Liver (tissue), 3 donors: Measurements from ENCODE around the gene DHRS4.

Experiments
- ATF3 ChIP-seq: IDR thresholded peaks from 2 replicates; pipeline ENCODE4 v1.6.1; 2016; ENCODE audit warnings: antibody characterized with exemption
- EGR1 ChIP-seq, 2 donors: IDR thresholded peaks; 2 replicates each; pipeline ENCODE4 v1.6.1; 2016 to 2018; ENCODE audit warnings: antibody characterized with exemption in 2 of 2, low read depth in 2 of 2
- FOXA1 ChIP-seq: IDR thresholded peaks from 2 replicates; pipeline ENCODE4 v1.6.1; 2016; ENCODE audit warnings: antibody characterized with exemption
- JUND ChIP-seq, 2 donors: IDR thresholded peaks; 2 replicates each; pipeline ENCODE4 v1.6.1; 2016; ENCODE audit warnings: antibody characterized with exemption in 2 of 2
- RAD21 ChIP-seq, 2 donors: IDR thresholded peaks; 2 replicates each; pipeline ENCODE4 v1.6.1; 2016; ENCODE audit warnings: antibody characterized with exemption in 2 of 2, mild to moderate bottlenecking in 2 of 2
- SP1 ChIP-seq: IDR thresholded peaks from 2 replicates; pipeline ENCODE4 v1.6.1; 2018; ENCODE audit warnings: antibody characterized with exemption, mild to moderate bottlenecking
- TAF1 ChIP-seq: conservative IDR thresholded peaks from 2 replicates; pipeline ENCODE4 v1.6.1; 2016; ENCODE audit warnings: antibody characterized with exemption, mild to moderate bottlenecking
- TF ChIP-seq, protein P1 (sequence below): fragments of 150-350 bp; IDR thresholded peaks from 2 replicates; pipeline ENCODE4 v1.5.1; 2017; ENCODE audit warnings: improper control_type of control experiment, low read depth, low read length; ENCODE audit not compliant: missing input control
- TF ChIP-seq, protein P2 (sequence below): IDR thresholded peaks from 2 replicates; pipeline ENCODE4 v1.6.1; 2016; ENCODE audit warnings: antibody characterized with exemption, mild to moderate bottlenecking
- TF ChIP-seq, protein P3 (sequence below): IDR thresholded peaks from 2 replicates; pipeline ENCODE4 v1.6.1; 2016; ENCODE audit warnings: antibody characterized with exemption
- donor health status: healthy.
- donor health status: healthy.

DNA sequence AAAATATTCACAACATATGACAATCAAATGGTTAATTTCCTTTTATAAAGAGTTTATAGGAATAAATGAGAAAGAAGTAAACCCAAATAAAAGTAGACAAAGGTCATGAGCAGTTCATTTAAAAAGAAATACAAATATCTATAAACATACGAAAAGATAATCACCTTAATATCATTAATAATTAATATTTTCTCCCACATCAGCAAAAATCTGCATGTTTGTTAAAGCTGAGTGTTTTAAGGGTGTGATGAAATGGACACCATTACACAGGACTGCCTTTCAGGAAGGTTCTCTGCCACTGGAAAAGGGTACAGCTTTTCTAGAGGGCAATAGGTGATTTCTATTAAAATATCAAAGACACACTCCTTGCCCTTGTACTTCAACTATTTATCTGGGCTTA lies 14.7 kb upstream of the DHRS4 start:
- TF ChIP-seq, protein P1, sequence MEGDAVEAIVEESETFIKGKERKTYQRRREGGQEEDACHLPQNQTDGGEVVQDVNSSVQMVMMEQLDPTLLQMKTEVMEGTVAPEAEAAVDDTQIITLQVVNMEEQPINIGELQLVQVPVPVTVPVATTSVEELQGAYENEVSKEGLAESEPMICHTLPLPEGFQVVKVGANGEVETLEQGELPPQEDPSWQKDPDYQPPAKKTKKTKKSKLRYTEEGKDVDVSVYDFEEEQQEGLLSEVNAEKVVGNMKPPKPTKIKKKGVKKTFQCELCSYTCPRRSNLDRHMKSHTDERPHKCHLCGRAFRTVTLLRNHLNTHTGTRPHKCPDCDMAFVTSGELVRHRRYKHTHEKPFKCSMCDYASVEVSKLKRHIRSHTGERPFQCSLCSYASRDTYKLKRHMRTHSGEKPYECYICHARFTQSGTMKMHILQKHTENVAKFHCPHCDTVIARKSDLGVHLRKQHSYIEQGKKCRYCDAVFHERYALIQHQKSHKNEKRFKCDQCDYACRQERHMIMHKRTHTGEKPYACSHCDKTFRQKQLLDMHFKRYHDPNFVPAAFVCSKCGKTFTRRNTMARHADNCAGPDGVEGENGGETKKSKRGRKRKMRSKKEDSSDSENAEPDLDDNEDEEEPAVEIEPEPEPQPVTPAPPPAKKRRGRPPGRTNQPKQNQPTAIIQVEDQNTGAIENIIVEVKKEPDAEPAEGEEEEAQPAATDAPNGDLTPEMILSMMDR = no peak
- TF ChIP-seq RAD21 (IDR thresholded peaks at IDR 0.05) (no peak), JUND (IDR thresholded peaks at IDR 0.05) (no peak), EGR1 (IDR thresholded peaks at IDR 0.05; ENCODE audit: low read depth in 2 of 2) (no peak), FOXA1 (no peak), TAF1 (no peak), SP1 (no peak), ATF3 (no peak)
- TF ChIP-seq, protein P2, sequence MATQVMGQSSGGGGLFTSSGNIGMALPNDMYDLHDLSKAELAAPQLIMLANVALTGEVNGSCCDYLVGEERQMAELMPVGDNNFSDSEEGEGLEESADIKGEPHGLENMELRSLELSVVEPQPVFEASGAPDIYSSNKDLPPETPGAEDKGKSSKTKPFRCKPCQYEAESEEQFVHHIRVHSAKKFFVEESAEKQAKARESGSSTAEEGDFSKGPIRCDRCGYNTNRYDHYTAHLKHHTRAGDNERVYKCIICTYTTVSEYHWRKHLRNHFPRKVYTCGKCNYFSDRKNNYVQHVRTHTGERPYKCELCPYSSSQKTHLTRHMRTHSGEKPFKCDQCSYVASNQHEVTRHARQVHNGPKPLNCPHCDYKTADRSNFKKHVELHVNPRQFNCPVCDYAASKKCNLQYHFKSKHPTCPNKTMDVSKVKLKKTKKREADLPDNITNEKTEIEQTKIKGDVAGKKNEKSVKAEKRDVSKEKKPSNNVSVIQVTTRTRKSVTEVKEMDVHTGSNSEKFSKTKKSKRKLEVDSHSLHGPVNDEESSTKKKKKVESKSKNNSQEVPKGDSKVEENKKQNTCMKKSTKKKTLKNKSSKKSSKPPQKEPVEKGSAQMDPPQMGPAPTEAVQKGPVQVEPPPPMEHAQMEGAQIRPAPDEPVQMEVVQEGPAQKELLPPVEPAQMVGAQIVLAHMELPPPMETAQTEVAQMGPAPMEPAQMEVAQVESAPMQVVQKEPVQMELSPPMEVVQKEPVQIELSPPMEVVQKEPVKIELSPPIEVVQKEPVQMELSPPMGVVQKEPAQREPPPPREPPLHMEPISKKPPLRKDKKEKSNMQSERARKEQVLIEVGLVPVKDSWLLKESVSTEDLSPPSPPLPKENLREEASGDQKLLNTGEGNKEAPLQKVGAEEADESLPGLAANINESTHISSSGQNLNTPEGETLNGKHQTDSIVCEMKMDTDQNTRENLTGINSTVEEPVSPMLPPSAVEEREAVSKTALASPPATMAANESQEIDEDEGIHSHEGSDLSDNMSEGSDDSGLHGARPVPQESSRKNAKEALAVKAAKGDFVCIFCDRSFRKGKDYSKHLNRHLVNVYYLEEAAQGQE = no peak
- TF ChIP-seq, protein P3, sequence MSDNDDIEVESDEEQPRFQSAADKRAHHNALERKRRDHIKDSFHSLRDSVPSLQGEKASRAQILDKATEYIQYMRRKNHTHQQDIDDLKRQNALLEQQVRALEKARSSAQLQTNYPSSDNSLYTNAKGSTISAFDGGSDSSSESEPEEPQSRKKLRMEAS = no peak
